ENCODE measurements around the gene SESTD1.
A peak's percentile ranks its signal among the peaks of the same experiment; 100 is the strongest.

Gene SESTD1

DNA sequence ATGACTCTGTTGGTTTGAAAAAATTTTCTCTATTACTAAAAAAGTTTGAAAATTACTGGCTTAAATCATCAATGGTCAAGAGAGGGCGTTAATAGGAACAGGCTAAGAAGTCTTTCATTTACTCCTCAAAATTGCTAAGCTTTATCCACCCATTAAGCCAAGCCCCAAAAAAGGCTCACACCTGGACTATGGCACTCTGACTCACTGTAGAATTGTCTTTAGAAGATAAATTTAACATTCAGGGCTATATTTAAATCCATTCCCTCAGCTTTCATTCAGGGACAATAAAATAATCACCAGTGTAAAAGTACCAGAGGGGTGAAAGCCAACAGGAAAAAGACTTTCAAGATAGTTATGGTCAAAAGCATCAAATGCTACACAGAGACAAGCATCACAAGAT is 80.0 kb downstream of the SESTD1 start:
- no peak for DNase-seq (ENCODE audit: low spot score)

DNA sequence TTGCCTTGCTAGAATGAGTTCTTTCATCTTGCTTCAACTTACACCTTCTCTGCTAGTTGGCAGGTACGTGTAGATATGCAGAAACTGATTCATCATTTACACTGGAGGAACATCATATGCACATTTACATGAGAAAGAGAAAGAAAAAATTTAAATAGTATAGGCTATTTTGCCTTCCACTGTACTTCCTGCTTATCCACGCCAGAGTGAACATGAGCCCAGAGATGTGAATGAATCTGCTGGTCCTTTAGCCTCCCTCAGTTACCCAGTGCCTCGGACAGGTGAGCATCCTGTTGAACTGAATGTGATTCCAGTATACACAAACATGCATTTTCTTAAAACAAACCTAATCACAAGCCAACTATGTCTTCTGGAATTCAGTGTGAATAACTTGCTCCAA is 83.6 kb downstream of the SESTD1 start:
- DNase-seq (ENCODE audit: low spot score) = no peak

DNA sequence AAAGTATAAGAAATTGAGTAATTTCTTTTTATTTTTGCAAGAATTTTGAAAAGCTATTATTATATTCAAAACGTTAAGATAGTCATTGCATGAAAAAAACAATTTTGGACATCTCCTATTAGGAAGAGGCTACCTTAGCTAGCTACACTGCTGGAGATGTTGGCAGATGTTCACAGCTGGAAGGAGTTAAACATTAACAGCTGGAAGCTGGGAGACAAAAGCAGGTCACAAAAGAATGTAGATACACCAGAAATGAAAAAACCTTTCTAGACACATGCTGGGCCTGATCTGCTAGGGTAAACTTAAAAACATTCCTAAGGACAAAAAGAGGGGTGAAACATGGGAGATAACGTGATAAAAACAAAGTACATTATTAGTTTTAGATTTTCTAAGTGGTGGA is 84.4 kb downstream of the SESTD1 start:
- DNase-seq (ENCODE audit: low spot score) = no peak

DNA sequence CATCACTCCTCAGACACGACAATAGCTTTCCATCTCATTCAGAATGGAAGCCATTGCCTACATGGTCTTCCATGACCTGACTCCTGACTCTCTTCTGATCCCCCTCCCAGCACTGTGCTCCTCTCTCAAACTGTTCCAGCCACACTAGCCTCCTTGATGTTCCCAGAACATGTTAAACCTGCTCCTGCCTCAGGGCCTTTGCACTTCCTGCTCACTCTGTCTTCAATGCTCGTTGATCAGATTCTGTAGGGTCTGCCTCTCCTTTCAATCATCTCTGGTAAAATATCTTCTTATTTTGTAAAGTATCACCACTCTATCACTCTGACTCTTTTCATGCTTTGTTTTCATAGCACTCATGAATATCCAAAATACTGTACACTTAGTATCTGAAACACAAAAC is 84.9 kb downstream of the SESTD1 start:
- DNase-seq (ENCODE audit: low spot score) = no peak

DNA sequence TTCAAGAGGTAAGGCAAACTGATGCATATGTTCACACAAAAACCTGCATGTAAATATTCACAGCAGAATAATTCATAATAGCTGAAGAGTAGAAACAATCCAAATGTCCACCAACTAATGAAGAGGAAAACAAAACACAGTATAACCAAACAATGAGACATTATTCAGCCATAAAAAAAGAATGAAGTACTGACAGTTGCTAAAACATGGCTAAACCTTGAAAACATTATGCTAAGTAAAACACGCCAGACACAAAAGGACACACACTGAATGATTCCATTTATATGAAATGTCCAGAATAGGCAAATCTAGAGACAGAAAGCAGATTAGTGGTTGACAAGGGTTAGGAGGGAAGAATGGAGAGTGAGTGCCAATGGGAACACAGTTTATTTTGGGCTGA is 86.9 kb downstream of the SESTD1 start:
- DNase-seq (ENCODE audit: low spot score) = peak; percentile 63

DNA sequence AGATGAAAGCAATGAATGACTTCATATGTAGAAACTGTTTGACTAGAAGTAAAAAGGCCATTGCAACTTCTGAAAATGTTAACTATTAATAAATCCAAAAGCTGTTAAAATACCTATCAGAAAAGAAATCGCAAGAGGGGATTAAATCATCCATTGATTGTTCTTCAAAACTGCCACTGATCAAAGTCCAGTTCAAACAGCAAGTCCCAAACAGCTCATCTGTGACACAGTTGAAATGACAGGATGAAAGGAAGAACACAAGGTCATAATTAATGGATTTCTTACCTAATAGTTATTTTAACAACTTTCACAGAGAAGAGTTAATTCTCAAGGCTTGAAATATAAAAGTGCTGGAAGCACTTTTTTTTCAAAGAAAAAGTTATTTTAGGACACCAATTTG is 90.4 kb downstream of the SESTD1 start:
- DNase-seq (ENCODE audit: low spot score) = no peak

DNA sequence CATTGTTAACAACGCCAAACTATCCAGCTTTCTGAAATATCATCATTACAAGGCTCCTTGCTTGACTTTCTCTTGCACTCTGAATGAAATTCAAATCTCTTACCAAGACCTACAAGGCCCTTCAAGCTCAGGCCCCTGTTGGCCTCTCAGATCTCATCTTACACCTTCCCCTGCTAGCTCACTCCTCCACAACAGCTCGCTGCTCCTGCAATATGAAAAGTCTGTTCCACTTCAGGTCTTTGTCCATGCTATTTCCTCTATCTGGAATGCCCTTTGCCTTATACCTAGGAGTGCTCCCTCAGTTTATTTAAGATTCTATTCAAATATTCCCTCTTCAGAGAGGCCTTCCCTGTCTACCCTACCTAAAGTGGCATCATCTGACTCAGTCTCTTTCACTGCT is 91.7 kb downstream of the SESTD1 start:
- DNase-seq (ENCODE audit: low spot score) = no peak

DNA sequence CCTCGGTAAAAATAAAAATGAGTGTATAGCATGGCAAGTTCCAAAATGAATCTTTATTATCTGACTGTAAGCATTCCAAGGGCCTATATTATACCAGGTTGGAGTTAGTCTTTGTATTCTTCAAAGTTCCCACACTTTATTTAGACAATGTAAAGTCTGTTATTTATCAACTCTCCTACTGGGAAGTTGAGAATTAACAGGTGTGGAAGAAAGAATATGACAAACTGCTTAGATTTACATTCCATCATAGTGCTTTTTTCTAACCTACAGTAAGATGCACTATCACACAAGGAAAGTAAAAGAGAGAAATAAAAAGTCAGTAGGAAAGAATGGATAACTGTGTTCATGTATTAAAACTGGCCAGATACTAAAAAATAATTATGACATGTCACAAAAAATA is 93.3 kb downstream of the SESTD1 start:
- DNase-seq (ENCODE audit: low spot score) = no peak

DNA sequence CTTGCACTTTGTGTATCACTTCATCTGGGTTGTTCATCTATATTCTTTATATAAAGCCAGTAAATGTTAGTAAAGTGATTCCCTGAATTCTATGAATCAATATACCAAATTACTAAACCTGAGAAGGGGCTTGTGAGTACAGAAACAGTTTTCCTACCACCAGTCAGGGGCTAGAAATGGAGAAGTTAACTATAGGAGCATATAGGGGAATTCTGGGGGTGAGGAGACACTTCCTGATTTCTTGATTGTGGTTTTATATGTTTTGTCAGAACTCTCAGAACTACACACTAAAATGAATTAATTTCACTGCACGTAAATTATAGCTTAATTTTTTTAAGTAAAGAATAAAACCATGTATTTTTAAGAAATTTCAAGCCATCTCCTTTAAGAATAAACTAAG is 93.7 kb downstream of the SESTD1 start:
- DNase-seq (ENCODE audit: low spot score) = no peak

DNA sequence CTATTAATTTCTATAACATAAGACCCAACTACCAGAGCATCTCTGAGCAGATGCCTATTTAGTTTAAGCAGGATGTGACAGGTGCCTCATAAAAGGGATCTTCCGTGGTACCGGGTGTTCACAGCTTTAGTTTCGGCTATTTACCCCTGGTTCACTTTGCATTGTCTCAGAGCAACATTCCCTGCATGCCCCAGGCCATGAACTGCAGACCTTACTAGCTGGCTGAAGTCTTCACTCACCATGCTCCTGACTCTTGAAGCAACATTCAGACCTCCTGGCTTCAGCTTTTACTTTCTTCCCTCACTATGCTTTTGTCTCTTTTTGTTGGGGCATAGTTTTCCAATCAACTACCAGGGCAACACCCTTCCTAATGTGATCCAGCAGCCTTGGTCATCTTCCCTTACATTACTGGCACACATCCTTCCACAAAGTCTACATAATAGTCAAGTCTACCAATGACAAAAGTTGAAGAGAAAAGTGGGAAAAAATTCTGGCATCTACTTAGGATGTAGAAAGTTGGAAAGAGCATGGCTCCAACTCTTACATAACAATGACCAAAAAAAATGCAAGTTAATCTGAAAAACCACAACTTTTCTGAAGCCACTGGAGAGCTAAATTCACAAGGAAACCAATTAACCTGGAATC is 99.2 kb downstream of the SESTD1 start:
- no peak for DNase-seq (ENCODE audit: low spot score)

DNA sequence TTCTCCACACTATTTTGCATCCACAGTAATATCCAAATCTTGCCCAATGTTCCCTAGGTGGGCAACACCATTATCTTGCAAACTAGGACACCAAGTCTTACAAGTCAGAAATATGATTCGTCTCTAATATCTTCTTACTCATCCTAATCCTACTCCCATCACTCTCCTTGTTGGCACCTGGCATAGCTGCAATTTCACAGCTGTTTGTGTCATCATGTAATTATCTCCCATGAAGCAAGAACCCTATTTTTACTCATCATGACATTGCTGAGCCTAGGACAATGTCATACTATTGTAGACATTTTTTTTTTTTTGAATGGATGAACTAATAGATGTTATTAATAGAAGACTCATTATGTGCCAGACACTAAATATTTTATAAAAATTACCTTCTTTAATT is 123.4 kb downstream of the SESTD1 start:
- no peak for DNase-seq (ENCODE audit: low spot score)

DNA sequence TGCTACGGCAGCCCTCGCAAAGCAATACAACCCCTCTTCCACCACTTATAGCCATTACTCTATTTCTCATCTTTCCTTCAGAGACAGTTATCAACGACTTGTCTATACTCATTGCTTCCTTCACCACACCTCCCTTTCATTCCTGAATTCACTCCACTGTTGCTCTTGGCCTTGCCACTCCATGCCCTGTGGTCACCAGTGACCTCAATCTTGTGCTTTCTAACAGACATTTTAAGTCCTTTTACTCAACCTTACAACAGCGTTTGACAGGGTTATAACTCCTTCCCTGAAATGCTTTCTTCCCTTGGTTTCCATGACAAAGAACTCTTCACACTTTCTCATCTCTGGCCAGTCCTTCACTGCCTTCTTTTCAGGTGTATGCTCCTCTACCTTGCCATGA is 124.1 kb downstream of the SESTD1 start:
- DNase-seq (ENCODE audit: low spot score) = no peak

DNA sequence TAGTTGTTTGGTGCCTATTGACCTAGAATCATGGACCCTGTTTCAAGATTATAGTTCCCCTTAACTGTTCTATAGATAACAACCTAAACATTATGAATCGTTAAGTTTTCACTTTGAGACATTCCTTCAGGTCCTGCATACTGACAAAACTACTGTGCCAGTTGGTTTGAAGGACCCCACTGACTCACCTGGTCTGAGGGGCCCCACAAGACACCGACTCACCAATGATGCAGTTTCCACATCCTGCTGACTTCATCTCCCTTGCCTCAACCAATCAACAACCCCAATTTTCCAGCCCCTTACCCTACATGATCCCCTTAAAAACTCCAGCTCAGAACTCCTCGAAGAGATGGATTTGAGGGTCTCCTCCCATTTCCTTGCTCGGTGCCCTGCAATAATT is 125.1 kb downstream of the SESTD1 start:
- DNase-seq (ENCODE audit: low spot score) = no peak

DNA sequence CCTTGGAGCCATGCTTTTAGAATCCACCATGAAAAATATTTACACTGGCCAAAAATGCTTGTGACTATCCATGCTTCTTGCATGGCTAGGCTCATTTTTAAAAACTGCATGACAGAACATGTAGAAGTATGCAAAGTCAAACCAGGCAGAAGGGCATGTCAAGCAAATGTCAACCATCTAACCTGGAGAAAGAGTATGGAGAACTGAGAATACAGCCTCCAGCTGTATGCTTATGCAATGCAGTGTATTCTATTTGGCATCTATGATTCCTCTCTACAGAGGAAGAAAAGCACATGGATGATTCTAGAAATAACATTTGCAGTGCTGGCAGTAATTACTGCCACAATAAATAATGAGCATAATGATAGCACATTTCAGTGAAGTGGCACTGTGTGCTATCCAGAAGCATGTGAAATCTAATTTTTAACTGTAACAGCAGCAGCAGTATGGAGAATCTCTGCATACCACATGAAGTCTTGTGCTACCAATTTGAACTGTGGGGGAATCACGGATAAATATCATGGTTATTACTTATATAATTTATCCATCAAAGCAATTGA is 127.4 kb downstream of the SESTD1 start:
- no peak for DNase-seq (ENCODE audit: low spot score)

DNA sequence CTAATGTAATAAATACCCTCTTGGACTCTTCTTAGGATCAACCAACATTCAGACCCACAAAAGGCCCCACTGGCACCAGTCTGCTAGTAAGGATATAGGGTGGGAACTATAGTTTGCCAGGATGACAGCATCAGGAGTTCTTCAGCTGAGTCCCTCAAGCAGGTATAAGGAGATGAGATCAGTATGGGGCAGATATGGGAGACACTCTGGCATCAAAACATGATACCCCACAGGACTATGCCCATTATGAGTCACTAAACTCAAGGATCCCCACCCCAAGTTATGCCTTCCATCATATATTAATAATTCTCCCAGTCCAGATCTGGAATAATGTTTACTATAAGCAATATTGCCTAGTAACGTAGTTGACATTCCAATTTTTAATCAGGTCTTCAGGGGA is 131.6 kb downstream of the SESTD1 start:
- DNase-seq (ENCODE audit: low spot score) = no peak

DNA sequence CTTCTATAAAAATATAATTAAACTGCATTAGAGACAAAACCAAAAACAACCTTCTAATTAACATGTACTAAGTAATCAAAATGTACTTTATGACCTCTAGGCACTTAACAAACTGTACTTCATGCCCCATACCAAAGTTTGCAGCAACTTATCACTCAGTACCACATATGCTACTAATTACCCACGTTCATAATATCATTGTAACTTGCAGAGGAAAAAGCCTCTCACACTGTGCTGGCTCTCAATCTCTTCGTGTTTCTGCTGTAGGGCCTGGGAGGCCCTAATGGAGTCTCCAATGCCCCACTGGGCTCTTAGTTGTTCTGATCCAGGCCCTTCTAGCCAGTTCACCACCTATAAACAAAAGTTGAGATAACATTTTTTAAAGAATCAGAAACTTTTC is 132.6 kb downstream of the SESTD1 start:
- DNase-seq (ENCODE audit: low spot score) = no peak

DNA sequence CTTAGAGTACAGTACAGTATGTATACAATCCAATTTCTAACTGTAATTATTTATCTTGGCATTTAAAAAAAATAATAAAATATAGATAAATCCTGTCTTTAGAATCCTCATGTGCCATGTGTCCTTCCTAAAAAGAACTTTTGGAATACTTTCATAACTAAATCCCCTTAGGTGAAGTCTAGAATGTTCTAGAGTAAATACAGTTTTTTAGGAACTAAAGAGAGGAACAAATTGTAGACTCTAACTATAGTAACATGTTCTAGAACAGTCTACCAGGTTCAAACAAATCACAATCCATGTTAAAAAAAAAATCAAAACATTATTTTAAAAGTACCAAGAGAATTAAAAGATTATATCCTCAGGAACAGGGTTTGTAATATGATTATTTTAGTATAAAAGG is 134.1 kb downstream of the SESTD1 start:
- DNase-seq (ENCODE audit: low spot score) = no peak

DNA sequence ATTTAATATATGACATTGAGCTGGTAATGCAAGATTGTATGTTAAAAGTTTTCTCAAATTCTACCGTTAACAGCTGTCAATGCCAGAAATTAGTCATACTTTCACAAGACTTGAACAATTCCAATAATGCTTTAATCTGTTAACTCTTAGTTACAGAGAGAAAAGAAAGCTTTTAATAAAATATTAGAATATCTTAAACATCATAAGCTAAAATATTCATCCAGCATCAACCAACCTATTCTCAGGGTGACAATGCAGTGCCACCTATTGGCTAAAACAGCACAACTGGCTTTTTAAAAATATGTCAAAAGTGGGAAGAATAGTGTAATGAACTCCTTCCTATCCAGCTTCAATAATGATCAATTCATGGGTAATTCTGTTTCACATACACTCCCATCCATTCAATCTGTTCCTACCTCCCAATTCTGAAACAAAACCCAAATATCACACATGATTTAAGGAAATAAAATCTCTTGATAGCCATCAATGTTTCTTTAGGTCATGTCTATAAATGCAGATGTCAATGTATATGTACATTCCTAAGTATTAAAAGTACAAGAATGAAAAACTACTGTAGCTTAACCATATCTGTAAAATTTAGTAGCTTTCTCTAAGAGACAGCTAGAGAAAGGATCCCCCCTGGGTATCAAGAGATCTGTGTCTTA is 134.9 kb downstream of the SESTD1 start:
- DNase-seq (ENCODE audit: low spot score) = no peak

DNA sequence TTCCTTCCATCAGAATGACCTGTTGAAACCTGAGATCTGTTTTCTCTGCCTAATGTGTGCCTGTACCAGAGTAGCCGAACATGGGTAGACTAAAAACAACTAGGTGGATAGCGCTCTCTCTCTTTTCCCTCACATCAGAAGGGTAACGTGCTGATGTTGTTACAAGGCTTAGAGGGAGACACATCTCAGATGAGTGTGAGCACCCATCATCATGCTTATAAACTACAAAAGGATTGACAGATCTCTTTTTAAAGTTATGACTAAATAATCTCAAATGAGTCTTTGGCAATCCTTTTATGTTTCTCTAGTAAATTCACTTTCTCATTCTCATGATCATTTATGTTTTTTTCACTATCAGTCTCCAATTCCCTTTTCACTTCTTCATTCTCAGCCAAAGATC is 139.2 kb downstream of the SESTD1 start:
- DNase-seq (ENCODE audit: low spot score) = no peak

DNA sequence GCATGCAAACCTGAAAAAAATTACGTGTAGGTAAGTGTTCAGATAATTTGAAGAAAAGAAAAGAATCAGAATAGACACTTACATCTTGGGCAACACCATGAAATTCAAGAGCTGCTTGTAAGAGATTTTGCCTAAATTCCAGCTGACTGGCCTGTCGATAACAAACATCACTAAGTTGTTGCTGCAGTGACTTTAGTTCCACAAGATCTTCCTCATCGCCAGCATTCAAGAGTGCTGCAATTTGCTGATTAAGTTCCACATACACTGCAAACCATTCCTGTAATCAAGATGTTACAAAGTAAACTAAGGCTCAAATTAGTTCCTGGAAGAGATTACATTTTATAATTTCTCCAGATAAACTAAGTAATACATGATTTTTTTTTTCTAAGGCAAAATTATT is 140.3 kb downstream of the SESTD1 start:
- no peak for DNase-seq (ENCODE audit: low spot score)

DNA sequence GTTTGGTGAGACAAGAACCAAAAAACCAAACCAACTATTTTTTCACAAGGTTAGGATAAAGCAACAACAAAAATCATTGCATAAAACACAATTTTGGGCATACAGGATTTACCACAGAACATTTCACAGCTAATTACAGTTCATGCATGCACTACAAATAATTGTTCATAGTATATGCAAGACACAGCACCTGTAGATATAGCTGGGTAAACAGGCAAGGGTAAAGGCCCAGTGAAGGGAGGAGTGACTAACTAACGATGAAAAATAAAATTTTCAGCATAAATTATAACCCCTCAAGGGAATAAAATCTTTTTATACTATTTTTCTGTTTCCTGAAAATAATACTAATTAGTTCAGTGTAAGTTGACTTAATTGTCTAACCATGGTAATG is 141.4 kb downstream of the SESTD1 start:
- no peak for DNase-seq (ENCODE audit: low spot score)

DNA sequence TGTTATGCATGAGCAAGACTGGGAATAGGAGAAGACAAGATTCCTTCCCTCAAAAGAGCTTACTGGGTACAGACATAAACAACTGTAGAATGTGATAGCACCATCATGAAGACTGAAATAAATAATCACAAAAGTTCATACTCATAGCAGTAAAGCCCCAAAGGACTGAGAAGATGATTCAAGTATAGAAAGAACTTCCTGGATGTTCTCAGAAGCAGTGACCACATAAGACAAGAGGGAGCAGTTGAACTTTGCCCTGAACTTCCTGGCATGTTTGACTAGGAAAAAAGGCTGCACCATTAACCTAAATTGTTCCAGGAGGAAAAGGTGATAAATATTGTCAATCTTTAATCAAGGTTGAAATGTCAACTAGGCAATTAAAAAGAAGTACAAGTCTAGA is 156.9 kb downstream of the SESTD1 start:
- DNase-seq (ENCODE audit: low spot score) = no peak

DNA sequence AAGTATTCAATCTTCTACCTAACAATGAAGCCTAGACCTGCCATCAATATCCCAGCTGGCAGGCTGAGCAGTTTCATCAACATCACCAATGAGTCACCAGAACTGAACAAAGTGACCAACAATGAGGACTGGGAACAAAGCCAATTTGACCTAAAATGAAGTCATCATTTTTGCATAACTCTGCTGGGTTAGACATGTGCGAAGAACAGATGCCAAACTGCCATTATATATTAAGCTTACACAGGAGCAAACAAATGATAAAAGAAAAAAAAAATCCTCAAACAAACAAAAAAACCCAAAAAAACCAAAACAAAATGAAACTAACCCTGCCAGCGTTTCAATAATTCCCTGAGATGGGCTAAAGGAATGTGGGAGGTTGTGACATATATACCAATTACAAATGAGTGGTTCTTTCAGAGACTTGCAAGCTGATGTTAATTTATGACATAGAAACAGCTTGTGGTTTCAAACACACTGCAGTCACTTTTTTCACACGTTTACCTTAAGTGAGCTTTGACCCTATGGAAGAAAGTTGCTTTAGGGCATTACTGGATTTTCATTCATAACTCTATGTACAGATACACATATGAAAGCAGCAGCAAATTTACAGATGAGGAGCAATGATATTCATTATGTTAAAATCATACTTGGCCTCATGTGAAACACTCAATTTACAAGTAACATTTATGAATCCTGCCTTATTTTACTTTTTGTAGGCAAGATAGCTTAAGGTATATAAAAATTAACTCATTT is 157.8 kb downstream of the SESTD1 start:
- DNase-seq (ENCODE audit: low spot score) = peak; percentile 86

Data from globus pallidus (tissue), 1 donor.